ENCODE measurements around the gene NUDT7.

DNA sequence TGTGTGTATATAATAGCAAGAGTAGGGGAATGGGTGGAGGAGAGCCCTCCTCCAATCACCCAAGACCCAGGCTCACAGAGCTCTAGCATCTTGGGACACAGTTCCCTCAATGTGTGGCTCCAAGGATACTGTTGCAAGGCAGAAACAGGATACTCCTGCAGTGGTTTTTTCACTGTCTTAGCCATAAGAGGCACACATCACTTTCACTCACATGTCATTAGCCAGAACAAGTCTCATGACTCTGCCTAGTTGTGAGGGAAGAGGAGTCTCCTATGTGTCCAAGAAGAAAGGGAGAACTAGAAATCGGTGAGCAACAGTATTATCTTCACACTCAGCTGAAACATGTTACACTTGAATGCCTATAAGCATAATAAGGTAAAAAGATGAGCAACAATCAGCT lies 11.1 kb upstream of the NUDT7 start:
- TF ChIP-seq, protein P1, sequence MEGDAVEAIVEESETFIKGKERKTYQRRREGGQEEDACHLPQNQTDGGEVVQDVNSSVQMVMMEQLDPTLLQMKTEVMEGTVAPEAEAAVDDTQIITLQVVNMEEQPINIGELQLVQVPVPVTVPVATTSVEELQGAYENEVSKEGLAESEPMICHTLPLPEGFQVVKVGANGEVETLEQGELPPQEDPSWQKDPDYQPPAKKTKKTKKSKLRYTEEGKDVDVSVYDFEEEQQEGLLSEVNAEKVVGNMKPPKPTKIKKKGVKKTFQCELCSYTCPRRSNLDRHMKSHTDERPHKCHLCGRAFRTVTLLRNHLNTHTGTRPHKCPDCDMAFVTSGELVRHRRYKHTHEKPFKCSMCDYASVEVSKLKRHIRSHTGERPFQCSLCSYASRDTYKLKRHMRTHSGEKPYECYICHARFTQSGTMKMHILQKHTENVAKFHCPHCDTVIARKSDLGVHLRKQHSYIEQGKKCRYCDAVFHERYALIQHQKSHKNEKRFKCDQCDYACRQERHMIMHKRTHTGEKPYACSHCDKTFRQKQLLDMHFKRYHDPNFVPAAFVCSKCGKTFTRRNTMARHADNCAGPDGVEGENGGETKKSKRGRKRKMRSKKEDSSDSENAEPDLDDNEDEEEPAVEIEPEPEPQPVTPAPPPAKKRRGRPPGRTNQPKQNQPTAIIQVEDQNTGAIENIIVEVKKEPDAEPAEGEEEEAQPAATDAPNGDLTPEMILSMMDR (IDR thresholded peaks at IDR 0.05; ENCODE audit: low read depth, low read length, poor library complexity, severe bottlenecking), result no peak
- TF ChIP-seq EZH2phosphoT487 (IDR thresholded peaks at IDR 0.05; ENCODE audit: borderline replicate concordance, low read length), result no peak

All from DOHH2 (cell line).